ENCODE measurements around the gene GMNN. TPM values are rescaled to one million over a fixed set of nuclear protein-coding genes. Genes with fewer than 3 reads are reported as not detected.

The GMNN gene
- polyA plus RNA-seq, 3 donors = 2.6 to 5.2 (median 2.9) TPM

DNA sequence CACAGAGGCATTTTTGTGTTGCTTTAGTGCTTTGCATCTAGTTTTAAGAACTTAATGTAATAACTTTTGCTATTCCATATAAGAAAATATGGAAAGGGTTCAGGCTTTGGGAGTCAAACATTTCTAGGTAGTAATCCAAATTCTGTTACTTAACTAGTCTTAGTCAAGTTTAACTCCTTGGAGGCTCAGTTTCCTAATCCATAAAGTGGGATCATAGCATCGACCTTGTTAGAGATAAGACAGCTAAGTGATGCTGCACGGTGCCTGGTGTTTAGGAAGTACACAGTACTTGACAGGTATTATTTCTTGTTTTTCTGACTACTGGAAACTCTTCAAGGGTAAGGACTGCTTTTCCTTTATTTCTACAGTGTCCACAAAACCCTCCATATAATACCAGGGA, 48.4 kb downstream of the GMNN start:
- peaks cover 97 to 100% of the 10 kb centered on the region in 2 donors for H3K36me3 ChIP-seq (replicated peaks in 1 of 2; ENCODE audit: control insufficient read depth in 1 of 2, insufficient read depth in 2 of 2, low read length in 2 of 2)
- no peak overlapping the region for H2AFZ ChIP-seq (ENCODE audit: insufficient read depth, low read depth, low read length, poor library complexity, severe bottlenecking)
- Mint-ChIP-seq H3K36me3 (peaks cover 82 to 93% of the 10 kb centered on the region in 2 donors), H3K9me3 (no peaks in the 10 kb centered on the region), H3K27me3 (ENCODE audit: low read depth in 3 of 3) (no peaks in the 10 kb centered on the region), H3K4me3 (no peak overlapping the region), H3K27ac (no peak overlapping the region), H3K4me1 (no peaks in the 10 kb centered on the region)
- intact Hi-C loops (cut with micrococcal nuclease) = no loop called here
- H3K4me2 ChIP-seq (replicated peaks; ENCODE audit: extremely low read depth, low read length, poor library complexity, severe bottlenecking) = no peak overlapping the region
- no peaks in the 10 kb centered on the region for H3K4me1 ChIP-seq (ENCODE audit: control insufficient read depth in 1 of 2, insufficient read depth in 2 of 2, low read length in 2 of 2)
- H4K20me1 ChIP-seq (ENCODE audit: insufficient read depth, low read length) = peaks cover 98% of the 10 kb centered on the region
- TF ChIP-seq, protein P1, sequence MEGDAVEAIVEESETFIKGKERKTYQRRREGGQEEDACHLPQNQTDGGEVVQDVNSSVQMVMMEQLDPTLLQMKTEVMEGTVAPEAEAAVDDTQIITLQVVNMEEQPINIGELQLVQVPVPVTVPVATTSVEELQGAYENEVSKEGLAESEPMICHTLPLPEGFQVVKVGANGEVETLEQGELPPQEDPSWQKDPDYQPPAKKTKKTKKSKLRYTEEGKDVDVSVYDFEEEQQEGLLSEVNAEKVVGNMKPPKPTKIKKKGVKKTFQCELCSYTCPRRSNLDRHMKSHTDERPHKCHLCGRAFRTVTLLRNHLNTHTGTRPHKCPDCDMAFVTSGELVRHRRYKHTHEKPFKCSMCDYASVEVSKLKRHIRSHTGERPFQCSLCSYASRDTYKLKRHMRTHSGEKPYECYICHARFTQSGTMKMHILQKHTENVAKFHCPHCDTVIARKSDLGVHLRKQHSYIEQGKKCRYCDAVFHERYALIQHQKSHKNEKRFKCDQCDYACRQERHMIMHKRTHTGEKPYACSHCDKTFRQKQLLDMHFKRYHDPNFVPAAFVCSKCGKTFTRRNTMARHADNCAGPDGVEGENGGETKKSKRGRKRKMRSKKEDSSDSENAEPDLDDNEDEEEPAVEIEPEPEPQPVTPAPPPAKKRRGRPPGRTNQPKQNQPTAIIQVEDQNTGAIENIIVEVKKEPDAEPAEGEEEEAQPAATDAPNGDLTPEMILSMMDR (IDR thresholded peaks at IDR 0.05) = no peak
- H3K9ac ChIP-seq (ENCODE audit: insufficient read depth, low read length, poor library complexity, severe bottlenecking) = no peak overlapping the region
- no peaks in the 10 kb centered on the region for H3K79me2 ChIP-seq (ENCODE audit: insufficient read depth, low read length)
- H3K27ac ChIP-seq (ENCODE audit: low read depth in 1 of 2, low read length in 2 of 2) = no peak overlapping the region
- no peak for DNase-seq
- no peak overlapping the region for H3K4me3 ChIP-seq (replicated peaks in 1 of 3; ENCODE audit: low read depth in 2 of 3, low read length in 3 of 3)
- no CpG with 5 or more reads among the region's 2 CpGs for WGBS (ENCODE audit: insufficient coverage)
- no peaks in the 10 kb centered on the region for H3K27me3 ChIP-seq (ENCODE audit: control insufficient read depth in 2 of 2, insufficient read depth in 2 of 2, low read length in 2 of 2)
- no peaks in the 10 kb centered on the region for H3K9me3 ChIP-seq (replicated peaks in 1 of 2; ENCODE audit: control insufficient read depth in 1 of 2, insufficient read depth in 1 of 2, low read length in 2 of 2)

- Histone ChIP-seq H3K4me3 (replicated peaks in 1 of 3; ENCODE audit: low read depth in 2 of 3, low read length in 3 of 3) (no peak overlapping the region), H3K27ac (ENCODE audit: low read depth in 1 of 2, low read length in 2 of 2) (no peak overlapping the region), H3K36me3 (replicated peaks in 1 of 2; ENCODE audit: control insufficient read depth in 1 of 2, insufficient read depth in 2 of 2, low read length in 2 of 2) (peaks cover 97 to 100% of the 10 kb centered on the region in 2 donors), H3K4me2 (replicated peaks; ENCODE audit: extremely low read depth, low read length, poor library complexity, severe bottlenecking) (no peak overlapping the region), H3K4me1 (ENCODE audit: control insufficient read depth in 1 of 2, insufficient read depth in 2 of 2, low read length in 2 of 2) (no peaks in the 10 kb centered on the region), H3K9ac (ENCODE audit: insufficient read depth, low read length, poor library complexity, severe bottlenecking) (no peak overlapping the region), H3K9me3 (replicated peaks in 1 of 2; ENCODE audit: control insufficient read depth in 1 of 2, insufficient read depth in 1 of 2, low read length in 2 of 2) (no peaks in the 10 kb centered on the region), H2AFZ (ENCODE audit: insufficient read depth, low read depth, low read length, poor library complexity, severe bottlenecking) (no peak overlapping the region), H3K27me3 (ENCODE audit: control insufficient read depth in 2 of 2, insufficient read depth in 2 of 2, low read length in 2 of 2) (no peaks in the 10 kb centered on the region), H4K20me1 (ENCODE audit: insufficient read depth, low read length) (peaks cover 97% of the 10 kb centered on the region), H3K79me2 (ENCODE audit: insufficient read depth, low read length) (no peaks in the 10 kb centered on the region)
- Mint-ChIP-seq H3K27me3 (ENCODE audit: low read depth in 3 of 3) (peaks cover 0 to 2% (median 0%) of the 10 kb centered on the region in 3 donors), H3K9me3 (no peaks in the 10 kb centered on the region), H3K4me1 (no peaks in the 10 kb centered on the region), H3K4me3 (no peak overlapping the region), H3K27ac (no peak overlapping the region), H3K36me3 (peaks cover 80 to 94% of the 10 kb centered on the region in 2 donors)
- TF ChIP-seq, protein P1 (IDR thresholded peaks at IDR 0.05) = no peak
- no peak for DNase-seq
- intact Hi-C loops (cut with micrococcal nuclease) = no loop called here
- WGBS (ENCODE audit: insufficient coverage) = 93% methylated on average over 3 of the region's 6 CpGs
Measured at GRCh38 chr6:24824142-24824938, 49.6 kb downstream of the GMNN start.

Data from CD14-positive monocyte (primary cell).